NCI-H2227 (cell line): ENCODE data around the gene COQ10A.
"Not testable (repeated sequence)": the region's sequence is repeated elsewhere in the genome, so short reads cannot be mapped to it uniquely, and the experiment has no call there.

Experiments
- DNase-seq: peaks from one replicate; lab custom pipeline; 2025; ENCODE audit not compliant: unreplicated experiment; lab: John Stamatoyannopoulos, UW

COQ10A gene

GRCh38 chr12:56242986-56243385 is 23.8 kb upstream of the COQ10A start:
- no peak for DNase-seq

DNA sequence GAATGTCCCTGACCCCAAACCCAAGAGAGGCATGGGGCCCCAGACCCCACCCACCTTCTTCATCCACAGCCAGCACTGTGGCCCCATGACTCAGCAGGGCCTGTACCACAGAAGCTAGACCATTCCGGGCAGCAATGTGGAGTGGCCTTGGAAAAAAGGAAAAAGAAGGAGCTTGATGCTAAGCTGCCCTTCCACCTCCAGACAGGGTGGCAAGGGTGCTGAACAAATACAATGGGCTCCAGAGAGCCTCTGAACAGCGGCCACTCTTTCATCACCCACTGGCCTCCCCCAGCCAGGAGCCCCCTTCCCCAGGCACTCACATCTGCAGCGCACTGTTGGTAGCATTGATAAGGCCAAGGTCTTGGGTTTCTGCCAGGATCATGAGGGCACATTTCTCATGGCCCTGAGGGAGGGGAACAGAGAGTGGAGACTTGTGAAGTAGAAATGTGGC is 23.0 kb upstream of the COQ10A start:
- DNase-seq, result no peak

DNA sequence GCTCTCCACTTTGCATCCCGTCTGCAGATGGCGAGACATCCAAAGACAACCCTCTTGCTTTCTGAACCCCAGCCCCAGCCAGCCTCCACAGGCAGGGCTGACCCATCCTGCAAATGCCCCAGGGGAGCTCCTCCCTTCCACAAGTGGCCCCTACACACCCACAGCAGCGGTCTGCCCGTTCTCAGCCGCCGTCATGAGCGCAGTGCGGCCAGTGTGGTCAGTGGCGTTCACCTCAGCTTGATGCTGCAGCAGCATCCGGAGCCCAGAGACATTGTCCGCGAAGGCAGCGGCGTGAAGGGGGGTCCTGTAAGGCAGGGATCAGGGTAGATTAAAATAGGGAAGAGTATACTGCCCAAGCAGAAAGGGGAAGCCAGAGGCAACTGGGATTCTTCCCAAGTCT is 22.2 kb upstream of the COQ10A start:
- no peak for DNase-seq

DNA sequence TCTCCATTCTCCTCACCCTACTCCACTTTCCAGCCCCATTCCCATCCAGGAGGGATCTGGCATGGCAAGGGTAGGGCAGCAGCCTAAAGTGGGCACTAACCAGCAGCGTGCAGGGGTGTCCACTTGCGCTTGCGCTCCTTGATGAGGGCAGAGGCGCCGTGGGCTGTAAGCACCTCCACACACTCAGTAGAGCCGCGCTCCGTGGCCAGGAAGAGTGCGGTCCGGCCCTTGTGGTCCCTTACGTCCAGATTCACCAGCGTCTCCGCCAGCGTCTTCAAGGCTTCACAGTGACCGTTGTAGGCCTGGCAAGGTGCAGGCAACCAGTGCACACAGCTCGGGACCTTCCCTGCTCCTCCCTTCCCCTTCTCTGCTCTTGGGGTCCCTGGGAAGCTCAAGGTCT is 18.8 kb upstream of the COQ10A start:
- DNase-seq, result no peak

DNA sequence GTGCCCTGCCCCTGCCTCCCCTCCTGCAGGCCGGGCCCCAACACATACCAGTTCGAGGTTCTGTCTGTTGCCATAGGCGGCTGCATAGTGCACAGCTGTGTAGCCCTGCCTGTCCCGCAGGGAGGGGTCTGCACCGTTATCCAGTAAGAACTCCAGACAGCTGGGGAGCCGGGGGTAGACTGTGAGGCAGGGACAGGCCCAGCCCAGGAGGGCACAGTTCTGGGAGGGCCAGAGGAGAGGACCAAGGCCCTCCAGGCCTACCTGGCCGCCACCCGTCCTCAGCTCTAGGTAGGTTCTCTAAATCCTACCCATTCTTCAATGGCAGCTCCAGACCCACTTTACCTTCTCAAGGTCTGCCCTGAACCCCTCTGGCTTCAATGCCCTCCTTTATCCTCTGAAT is 18.0 kb upstream of the COQ10A start:
- no peak for DNase-seq

DNA sequence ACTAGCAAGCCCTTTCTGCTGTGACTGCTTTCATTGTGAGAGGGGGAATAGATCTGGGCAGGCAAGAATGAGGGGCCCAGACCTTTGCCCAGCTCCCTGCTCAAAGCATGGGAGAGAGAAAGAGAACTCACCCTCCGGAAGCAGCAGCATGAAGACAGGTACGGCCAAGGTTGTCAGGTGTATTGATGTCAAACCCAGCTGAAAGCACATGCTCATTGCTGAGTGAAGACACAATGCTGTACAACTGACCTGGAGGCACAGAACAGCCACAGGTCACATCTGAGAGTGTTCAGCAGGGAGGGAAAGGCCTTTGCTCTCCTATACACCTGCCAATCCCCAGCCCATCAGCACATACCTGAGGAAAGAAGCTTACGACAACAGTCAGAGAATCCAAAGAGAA is 14.1 kb upstream of the COQ10A start:
- no peak for DNase-seq

- no peak for DNase-seq
Observed at GRCh38 chr12:56253091-56253490, 13.7 kb upstream of the COQ10A start.

GRCh38 chr12:56255671-56256070 is 11.1 kb upstream of the COQ10A start:
- DNase-seq, result no peak

DNA sequence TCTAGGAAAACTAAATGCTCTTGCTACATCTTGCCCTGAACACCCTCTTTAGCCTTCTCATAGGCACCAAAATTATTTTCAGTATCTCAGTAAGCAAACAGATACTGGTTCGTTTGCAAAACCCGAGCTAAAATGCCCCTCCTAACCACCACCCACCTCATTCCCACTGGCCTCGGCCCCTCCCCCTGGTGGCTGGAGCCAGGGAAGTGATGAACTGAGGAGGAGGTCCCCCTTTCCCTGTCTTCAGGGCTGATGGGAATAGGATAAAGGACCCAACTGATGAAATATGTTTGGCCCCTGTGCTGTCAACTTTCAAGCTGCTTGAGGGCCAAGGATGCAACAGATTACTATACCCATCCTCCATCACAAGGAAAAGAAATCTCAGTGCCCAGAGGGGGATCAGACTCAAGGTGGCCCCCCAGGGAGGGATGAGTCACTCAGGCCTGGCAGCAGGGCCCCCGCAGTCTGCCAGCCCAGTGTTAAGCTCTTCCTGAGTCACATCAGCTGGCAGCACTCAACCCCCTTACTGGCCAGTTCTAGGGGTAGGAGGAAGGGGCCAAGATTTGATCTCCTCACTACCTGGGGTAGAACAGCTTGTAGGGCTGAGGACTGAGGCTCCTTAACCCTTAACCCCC is 10.3 kb upstream of the COQ10A start:
- peak; percentile 7 for DNase-seq

DNA sequence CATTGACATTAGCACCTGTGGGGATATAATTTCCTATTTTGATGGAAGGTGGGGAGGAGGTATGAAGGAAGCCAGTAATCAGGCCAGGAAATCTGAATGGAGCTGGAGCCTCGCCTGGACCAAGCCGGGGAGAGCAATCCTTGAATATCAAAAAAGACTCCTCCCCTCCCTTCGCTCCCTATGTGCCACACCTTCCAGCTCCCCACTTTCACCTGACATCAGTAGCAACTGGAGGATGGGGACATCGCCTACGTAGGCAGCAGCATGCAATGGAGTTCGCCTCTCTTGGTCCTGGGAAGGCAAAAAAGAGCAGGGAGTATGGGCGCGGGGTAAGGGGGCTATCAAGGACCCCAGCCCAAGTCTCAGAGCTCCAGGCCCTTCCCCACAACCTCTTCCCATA is 9.7 kb upstream of the COQ10A start:
- no peak for DNase-seq

DNA sequence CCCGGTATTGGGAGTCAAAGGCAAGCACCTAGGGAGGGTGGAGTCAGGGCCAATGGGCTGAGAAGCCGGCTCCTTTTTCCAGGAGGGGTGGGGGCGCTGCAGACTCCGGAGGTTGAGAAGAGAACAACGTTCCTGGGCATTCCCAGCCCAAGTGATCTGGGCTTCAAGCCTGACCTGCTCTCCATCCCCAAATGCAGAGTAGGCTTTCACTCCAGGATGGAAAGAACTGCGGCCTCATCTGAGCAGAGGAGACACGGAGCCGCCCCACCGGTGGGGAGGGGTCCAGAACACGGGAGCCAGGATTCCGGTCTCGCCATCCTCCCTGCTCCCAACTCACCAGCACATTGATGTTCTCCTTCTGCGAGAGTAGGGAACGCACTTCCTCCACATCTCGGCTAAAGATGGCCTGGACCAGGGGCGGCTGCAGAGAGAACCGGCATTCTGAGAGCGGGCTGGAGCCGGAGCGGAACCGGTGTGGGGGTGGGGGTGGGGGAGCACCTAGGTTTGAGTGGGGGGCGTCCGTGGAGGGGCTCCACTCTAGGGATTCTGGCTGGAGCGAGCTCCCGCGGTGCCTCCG is 9.2 kb upstream of the COQ10A start:
- peak; percentile 34 for DNase-seq

GRCh38 chr12:56258068-56258819 is 8.5 kb upstream of the COQ10A start, which contains the start of gene ANKRD52:
ANKRD52 (minus strand) TSS chr12:56258384; CDS start chr12:56258269, 115 bp downstream.
- peak; percentile 77 for DNase-seq

DNA sequence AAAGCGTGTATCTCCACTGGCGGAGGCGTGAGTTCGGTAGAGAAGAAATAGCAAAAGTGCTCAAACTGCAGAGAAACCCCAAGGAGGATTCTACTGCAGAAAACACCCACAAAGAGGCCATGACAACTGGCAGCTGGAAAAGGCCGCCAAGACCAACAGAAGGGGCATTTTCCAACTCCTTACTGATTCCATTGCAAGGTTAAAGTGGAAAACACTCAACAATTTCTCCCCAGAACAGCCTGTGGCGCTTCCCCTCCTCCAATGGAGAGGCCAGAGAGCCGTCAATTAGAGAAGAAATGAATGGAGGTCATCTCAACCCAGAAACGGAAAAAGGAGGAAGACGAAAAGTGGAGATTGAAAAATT is 7.9 kb upstream of the COQ10A start:
- DNase-seq, result peak; percentile 53

DNA sequence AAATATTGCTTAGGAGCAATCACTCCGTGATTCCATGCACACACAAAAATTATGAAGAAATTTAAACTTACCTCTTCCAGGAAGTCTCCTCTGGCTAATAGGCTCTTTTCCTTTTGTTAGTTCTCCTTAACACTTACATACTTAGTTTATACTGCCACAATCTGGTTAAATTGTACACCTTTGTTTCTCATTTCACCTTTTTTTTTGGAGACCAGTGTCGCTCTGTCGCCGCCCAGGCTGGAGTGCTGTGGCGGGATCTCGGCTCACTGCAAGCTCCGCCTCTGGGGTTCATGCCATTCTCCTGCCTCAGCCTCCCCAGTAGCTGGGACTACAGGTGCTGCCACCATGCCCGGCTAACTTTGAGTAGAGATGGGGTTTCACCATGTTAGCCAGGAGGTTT is 6.4 kb upstream of the COQ10A start:
- DNase-seq, result no peak

DNA sequence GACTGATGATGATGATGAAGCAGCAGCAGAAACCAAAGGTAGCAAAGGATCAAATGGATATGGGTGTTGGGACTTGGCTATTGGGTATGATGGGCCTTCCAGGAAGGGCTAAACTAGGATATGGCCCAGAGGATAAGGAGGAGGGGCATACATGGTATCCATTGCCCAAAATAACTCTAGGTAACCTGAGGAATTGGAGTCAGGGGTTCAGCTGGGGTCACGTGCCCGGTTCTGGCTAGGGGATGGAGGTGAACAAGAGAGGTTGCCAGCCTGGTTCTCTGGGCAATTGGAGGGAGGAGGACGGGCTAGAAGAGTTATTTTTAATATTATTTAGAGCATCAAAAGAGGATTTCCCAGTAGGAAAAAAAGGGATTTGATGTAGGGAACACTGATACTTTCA is 5.8 kb upstream of the COQ10A start:
- DNase-seq, result no peak

GRCh38 chr12:56261503-56262232 is 5.1 kb upstream of the COQ10A start:
- no peak for DNase-seq

- DNase-seq, result not testable (repeated sequence)
Observed at GRCh38 chr12:56262955-56263354, 3.8 kb upstream of the COQ10A start.

DNA sequence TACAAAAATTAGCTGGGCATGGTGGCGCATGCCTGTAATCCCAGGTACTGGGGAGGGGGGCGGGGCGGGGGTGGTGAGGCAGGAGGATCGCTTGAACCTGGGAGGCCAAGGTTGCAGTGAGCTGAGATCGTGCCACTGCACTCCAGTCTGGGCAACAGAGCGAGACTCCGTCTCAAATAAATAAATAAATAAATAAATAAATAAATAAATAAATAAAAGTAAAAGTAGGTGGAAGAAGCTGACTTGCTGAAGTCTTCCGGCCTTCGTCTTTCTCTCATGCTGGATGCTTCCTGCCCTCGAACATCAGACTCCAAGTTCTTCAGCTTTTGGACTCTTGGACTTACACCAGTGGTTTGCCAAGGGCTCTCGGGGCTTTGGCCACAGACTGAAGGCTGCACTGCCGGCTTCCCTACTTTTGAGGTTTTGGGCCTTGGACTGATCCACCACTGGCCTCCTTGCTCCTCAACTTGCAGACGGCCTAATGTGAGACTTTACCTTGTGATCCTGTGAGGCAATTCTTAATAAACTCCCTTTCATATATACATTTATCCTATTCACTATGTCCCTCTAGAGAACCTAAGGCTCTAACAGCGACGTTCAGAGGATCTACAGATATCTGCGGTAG is 562 bp upstream of the COQ10A start:
- not testable (repeated sequence) for DNase-seq

DNA sequence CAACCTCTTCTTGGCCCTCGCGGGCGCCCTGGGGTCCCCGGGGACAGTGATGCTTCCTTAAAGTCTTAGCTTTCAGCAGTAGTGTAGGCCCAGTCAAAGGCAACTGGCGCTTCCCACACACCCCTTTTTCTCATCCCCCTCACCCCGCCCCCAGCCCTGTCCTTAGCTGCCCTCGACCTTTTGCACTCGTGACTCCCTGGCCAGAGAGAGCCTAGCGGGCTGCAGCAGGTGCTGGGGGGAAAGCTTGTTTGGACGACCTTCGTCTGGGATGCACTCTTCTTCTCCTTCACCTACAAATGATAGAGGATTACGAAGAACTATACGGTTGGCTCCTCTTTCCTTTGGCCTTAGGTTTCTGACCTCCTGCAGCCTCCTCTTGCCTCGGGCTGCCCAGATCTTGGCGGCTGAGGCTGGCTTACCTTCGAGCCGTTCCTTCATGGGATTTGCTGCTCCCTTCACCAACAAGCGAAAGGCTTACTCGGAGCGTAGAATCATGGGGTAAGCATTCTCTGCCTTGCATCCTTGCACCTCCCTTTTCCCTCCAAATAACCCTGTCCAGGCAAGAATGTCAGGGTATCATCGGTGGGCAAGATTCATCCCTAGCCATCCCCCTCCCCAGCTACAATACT is 815 bp downstream of the COQ10A start:
- DNase-seq, result no peak

GRCh38 chr12:56271031-56271430 is 4.3 kb downstream of the COQ10A start:
- peak; percentile 11 for DNase-seq

DNA sequence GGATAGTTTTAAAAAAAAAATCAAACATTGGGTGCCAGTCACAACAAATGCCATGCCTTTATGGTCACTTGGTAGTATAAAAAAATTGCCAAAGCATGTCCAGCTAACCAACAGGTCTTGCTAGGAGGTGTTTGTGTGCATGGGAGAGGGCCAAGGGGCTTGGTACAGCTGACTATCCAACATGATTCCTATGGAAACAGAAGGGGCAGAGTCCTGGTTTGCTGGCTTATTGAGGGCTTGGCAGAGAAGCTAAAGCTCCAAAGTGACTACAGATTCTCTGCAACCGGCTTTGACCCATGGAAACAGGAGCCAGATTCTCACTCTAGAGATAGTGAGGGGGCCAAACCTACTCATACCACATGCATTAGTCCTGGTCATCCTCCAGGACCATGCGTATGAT is 5.7 kb downstream of the COQ10A start:
- DNase-seq, result not testable (repeated sequence)
